Activated B cell treated with CpG ODN at 0.5 μM for 24 hours (primary cell): ENCODE results near the gene IFNG. TPM values are rescaled to one million over a fixed set of nuclear protein-coding genes. Genes with fewer than 3 reads are reported as not detected.

Experiments used
- ATAC-seq: fragments of 200-7000 bp; cut with Tn5 transposase; one replicate; pipeline ENCODE4 v1.10.0; 2021; ENCODE audit warnings: low read depth, mild to moderate bottlenecking, moderate library complexity
- CTCF ChIA-PET: fragments of 350-600 bp; sonication (Branson Sonifier 250); formaldehyde crosslinking; loops from one replicate; lab custom pipeline; 2021; ENCODE audit warnings: antibody characterized with exemption; lab: Charles Lee
- POLR2A ChIA-PET: fragments of 350-600 bp; sonication (Branson Sonifier 250); formaldehyde crosslinking; loops from one replicate; lab custom pipeline; 2021; ENCODE audit warnings: antibody characterized with exemption; lab: Charles Lee
- DNase-seq: peaks from one replicate; pipeline ENCODE4 v3.0.0; 2022
- H3K27ac Mint-ChIP-seq: one replicate; pipeline ENCODE4 v1.8.0; 2020; ENCODE audit warnings: mixed read lengths
- H3K27me3 Mint-ChIP-seq: one replicate; pipeline ENCODE4 v1.8.0; 2021; ENCODE audit warnings: mixed read lengths
- H3K36me3 Mint-ChIP-seq: one replicate; pipeline ENCODE4 v1.8.0; 2021; ENCODE audit warnings: low read depth, mixed read lengths
- H3K4me1 Mint-ChIP-seq: one replicate; pipeline ENCODE4 v1.8.0; 2021; ENCODE audit warnings: mixed read lengths
- H3K4me3 Mint-ChIP-seq: one replicate; pipeline ENCODE4 v1.8.0; 2020; ENCODE audit warnings: mild to moderate bottlenecking, mixed read lengths
- H3K9me3 Mint-ChIP-seq: one replicate; pipeline ENCODE4 v1.8.0; 2020; ENCODE audit warnings: mixed read lengths
- CTCF ChIP-seq: fragments of 200-600 bp; IDR thresholded peaks from one replicate; pipeline ENCODE4 v1.8.0; 2022; ENCODE audit warnings: antibody characterized with exemption, mild to moderate bottlenecking
- intact Hi-C: fragments of 100-400 bp; cut with micrococcal nuclease; formaldehyde crosslinking; loops from one replicate; pipeline ENCODE4 v1.15.1; 2024
- total RNA-seq: library from RNA; stranded (reverse); gene quantifications from 2 replicates; pipeline ENCODE4 v1.2.3, GENCODE V29; 2022

The IFNG gene
- total RNA-seq, 1 donor from 2014 or later = not detected

- Mint-ChIP-seq H3K27ac (no peak overlapping the region), H3K4me1 (peaks cover 11% of the 10 kb centered on the region), H3K27me3 (peaks cover 17% of the 10 kb centered on the region), H3K4me3 (no peak overlapping the region), H3K9me3 (no peaks in the 10 kb centered on the region), H3K36me3 (no peaks in the 10 kb centered on the region)
- TF ChIP-seq CTCF = no peak
- intact Hi-C loops = no loop called here
- ATAC-seq (no peak), DNase-seq (no peak)
- CTCF ChIA-PET = no interaction called here
- POLR2A ChIA-PET = no interaction called here
Observed at GRCh38 chr12:68185598-68185997, 26.1 kb upstream of the IFNG start.

GRCh38 chr12:68180792-68181744 lies 21.5 kb upstream of the IFNG start:
- POLR2A ChIA-PET = no interaction called here
- no peak for TF ChIP-seq CTCF
- peaks cover 15% of the 10 kb centered on the region for H3K4me1 Mint-ChIP-seq

GRCh38 chr12:68178774-68179439 lies 19.4 kb upstream of the IFNG start:
- ChIA-PET POLR2A (no interaction called here), CTCF (no interaction called here)
- DNase-seq (no peak), ATAC-seq (no peak)
- Mint-ChIP-seq H3K27ac (no peak overlapping the region), H3K4me3 (no peak overlapping the region), H3K4me1 (peaks cover 32% of the 10 kb centered on the region), H3K36me3 (no peaks in the 10 kb centered on the region), H3K9me3 (no peaks in the 10 kb centered on the region), H3K27me3 (no peaks in the 10 kb centered on the region)
- no peak for TF ChIP-seq CTCF
- intact Hi-C loops = no loop called here

More at GRCh38 chr12:68180792-68181744, 21.5 kb upstream of the IFNG start:
- CTCF ChIA-PET = interaction anchor here (1.4 kb wide), 1 partner anchor 42 kb away, joined by 4 read pairs; no protein-coding TSS in a partner anchor
- H3K9me3 Mint-ChIP-seq = no peaks in the 10 kb centered on the region
- no peak overlapping the region for H3K27ac Mint-ChIP-seq
- intact Hi-C loops = no loop called here
- no peak for DNase-seq
- ATAC-seq = peak; percentile 86
- peaks cover 3% of the 10 kb centered on the region for H3K27me3 Mint-ChIP-seq
- no peak overlapping the region for H3K4me3 Mint-ChIP-seq
- no peaks in the 10 kb centered on the region for H3K36me3 Mint-ChIP-seq

- Mint-ChIP-seq H3K27ac (no peak overlapping the region), H3K36me3 (no peaks in the 10 kb centered on the region)
- POLR2A ChIA-PET = no interaction called here
Observed at GRCh38 chr12:68178184-68178583, 18.6 kb upstream of the IFNG start.

More at GRCh38 chr12:68178184-68178583, 18.6 kb upstream of the IFNG start:
- H3K27me3 Mint-ChIP-seq = no peaks in the 10 kb centered on the region
- CTCF ChIA-PET = no interaction called here
- ATAC-seq (no peak), DNase-seq (no peak)
- TF ChIP-seq CTCF = no peak
- intact Hi-C loops = no loop called here
- peaks cover 32% of the 10 kb centered on the region for H3K4me1 Mint-ChIP-seq
- no peaks in the 10 kb centered on the region for H3K9me3 Mint-ChIP-seq
- H3K4me3 Mint-ChIP-seq = no peak overlapping the region
